ENCODE measurements around the gene OXCT1. TPM values are rescaled to one million over a fixed set of nuclear protein-coding genes. Genes with fewer than 3 reads are reported as not detected.

The OXCT1 gene
- polyA plus RNA-seq, 2 of the 4 experiments (the other 2 are of a cell fraction): 2.6 to 3.0 TPM

DNA sequence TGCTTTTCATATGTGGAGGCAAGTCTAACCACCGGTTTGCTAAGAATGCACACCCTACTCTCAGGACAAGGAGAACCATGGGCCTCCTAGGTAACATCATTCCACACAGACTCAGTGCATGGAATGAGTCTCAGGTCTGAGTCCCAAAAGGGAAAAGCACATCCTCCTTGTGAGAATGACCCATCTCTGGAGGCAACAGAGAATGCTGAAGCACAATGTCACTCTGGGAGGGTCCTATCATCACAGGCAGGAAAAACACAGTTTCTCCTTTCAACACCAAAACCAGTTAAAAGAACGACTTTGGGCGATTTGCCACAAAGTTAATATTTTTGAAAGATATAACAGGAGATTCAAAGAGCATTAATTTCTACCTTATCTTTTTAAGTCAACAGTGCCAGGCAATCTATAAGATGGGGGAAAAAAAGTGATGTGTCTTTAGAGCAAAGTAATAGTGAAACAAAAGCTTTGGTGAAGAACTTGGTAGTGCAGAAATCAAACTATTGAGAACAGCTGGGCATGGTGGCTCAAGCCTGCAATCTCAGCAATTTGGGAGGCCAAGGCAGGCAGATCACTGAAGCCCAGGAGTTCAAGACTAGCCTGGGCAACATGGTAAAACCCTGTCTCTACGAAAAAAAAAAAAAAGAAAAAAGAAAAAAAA is 97.3 kb downstream of the OXCT1 start:
- DNase-seq (ENCODE audit: low read depth in 1 of 2, low spot score in 1 of 2): no peak
- Histone ChIP-seq H3K4me3 (no peak overlapping the region), H3K27ac (no peak overlapping the region), H3K9me3 (no peaks in the 10 kb centered on the region), H3K4me2 (no peak overlapping the region), H3K4me1 (no peaks in the 10 kb centered on the region)
- ChIA-PET POLR2A (no interaction called here), CTCF (interaction anchor here (0.6 to 1.4 kb wide), 2 partner anchors 13 to 590 kb away, joined by 3 to 4 read pairs; no protein-coding TSS in a partner anchor)
- 38% methylated on average over 4 of the region's 4 CpGs for WGBS (ENCODE audit: missing lambda C conversion rate)
- TF ChIP-seq FOXS1 (CRISPR knock-in tag; IDR thresholded peaks at IDR 0.05) (no peak), CHD4 (IDR thresholded peaks at IDR 0.05; ENCODE audit: borderline replicate concordance) (no peak), KDM1A (IDR thresholded peaks at IDR 0.05; ENCODE audit: low read depth) (no peak), RNF2 (IDR thresholded peaks at IDR 0.05; ENCODE audit: borderline replicate concordance, low read depth) (no peak), NFE2L2 (conservative IDR thresholded peaks at IDR 0.05; ENCODE audit: low read length) (no peak), TFCP2L1 (CRISPR knock-in tag; IDR thresholded peaks at IDR 0.05) (no peak), ZC3H11A (IDR thresholded peaks at IDR 0.05) (no peak), HEYL (CRISPR knock-in tag; IDR thresholded peaks at IDR 0.05) (no peak), ESRRA (IDR thresholded peaks at IDR 0.05; ENCODE audit: borderline replicate concordance, low read length) (no peak), CHD2 (IDR thresholded peaks at IDR 0.05; ENCODE audit: low read length, partially characterized antibody) (no peak), FOSL2 (IDR thresholded peaks at IDR 0.05) (no peak), FOSL2 (CRISPR knock-in tag; IDR thresholded peaks at IDR 0.05) (no peak), EHF (CRISPR knock-in tag; IDR thresholded peaks at IDR 0.05) (no peak), RARB (CRISPR knock-in tag; IDR thresholded peaks at IDR 0.05) (no peak), MAZ (IDR thresholded peaks at IDR 0.05; ENCODE audit: borderline replicate concordance, low read depth, low read length) (no peak), SREBF2 (IDR thresholded peaks at IDR 0.05) (no peak), ZNF302 (CRISPR knock-in tag; IDR thresholded peaks at IDR 0.05) (no peak)
- TF ChIP-seq, protein P1, sequence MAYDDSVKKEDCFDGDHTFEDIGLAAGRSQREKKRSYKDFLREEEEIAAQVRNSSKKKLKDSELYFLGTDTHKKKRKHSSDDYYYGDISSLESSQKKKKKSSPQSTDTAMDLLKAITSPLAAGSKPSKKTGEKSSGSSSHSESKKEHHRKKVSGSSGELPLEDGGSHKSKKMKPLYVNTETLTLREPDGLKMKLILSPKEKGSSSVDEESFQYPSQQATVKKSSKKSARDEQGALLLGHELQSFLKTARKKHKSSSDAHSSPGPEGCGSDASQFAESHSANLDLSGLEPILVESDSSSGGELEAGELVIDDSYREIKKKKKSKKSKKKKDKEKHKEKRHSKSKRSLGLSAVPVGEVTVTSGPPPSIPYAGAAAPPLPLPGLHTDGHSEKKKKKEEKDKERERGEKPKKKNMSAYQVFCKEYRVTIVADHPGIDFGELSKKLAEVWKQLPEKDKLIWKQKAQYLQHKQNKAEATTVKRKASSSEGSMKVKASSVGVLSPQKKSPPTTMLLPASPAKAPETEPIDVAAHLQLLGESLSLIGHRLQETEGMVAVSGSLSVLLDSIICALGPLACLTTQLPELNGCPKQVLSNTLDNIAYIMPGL (CRISPR knock-in tag; IDR thresholded peaks at IDR 0.05; ENCODE audit: borderline replicate concordance): no peak
- TF ChIP-seq, protein P2, sequence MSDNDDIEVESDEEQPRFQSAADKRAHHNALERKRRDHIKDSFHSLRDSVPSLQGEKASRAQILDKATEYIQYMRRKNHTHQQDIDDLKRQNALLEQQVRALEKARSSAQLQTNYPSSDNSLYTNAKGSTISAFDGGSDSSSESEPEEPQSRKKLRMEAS (IDR thresholded peaks at IDR 0.05): no peak
- TF ChIP-seq, protein P3, sequence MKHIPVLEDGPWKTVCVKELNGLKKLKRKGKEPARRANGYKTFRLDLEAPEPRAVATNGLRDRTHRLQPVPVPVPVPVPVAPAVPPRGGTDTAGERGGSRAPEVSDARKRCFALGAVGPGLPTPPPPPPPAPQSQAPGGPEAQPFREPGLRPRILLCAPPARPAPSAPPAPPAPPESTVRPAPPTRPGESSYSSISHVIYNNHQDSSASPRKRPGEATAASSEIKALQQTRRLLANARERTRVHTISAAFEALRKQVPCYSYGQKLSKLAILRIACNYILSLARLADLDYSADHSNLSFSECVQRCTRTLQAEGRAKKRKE (CRISPR knock-in tag; IDR thresholded peaks at IDR 0.05; ENCODE audit: low read depth): no peak
- TF ChIP-seq, protein P4, sequence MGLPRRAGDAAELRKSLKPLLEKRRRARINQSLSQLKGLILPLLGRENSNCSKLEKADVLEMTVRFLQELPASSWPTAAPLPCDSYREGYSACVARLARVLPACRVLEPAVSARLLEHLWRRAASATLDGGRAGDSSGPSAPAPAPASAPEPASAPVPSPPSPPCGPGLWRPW (IDR thresholded peaks at IDR 0.05): no peak
- no peak for FAIRE-seq
- no peak for ATAC-seq

DNA sequence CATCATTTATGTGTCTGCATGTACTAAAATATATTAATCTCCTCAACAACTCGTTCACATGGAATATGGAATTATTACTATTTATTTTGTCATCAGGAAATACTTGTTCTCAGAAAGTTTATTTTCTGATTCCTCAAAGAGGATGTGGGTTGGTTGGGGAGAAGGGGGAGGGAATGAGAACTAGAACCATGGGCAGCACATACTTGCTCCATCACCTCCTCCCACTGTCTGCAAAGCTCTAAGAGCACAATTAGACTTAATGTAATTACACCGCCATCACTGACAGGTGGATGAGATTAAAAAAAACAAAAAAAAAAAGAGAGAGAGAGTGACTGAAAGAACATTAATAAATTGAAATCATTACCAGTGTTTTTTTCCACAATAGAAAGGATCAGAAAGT is 98.2 kb downstream of the OXCT1 start:
- Histone ChIP-seq H3K9me3 (no peaks in the 10 kb centered on the region), H3K4me3 (no peak overlapping the region), H3K27ac (no peak overlapping the region), H3K4me1 (no peaks in the 10 kb centered on the region), H3K4me2 (no peak overlapping the region)
- 60% methylated on average over 2 of the region's 2 CpGs for WGBS (ENCODE audit: missing lambda C conversion rate)
- no peak for DNase-seq (ENCODE audit: low read depth in 1 of 2, low spot score in 1 of 2)
- ChIA-PET POLR2A (no interaction called here), CTCF (interaction anchor here (1.4 kb wide), 1 partner anchor 14 kb away, joined by 4 read pairs; no protein-coding TSS in a partner anchor)
- no peak for FAIRE-seq
- ATAC-seq: no peak
- TF ChIP-seq, protein P5, sequence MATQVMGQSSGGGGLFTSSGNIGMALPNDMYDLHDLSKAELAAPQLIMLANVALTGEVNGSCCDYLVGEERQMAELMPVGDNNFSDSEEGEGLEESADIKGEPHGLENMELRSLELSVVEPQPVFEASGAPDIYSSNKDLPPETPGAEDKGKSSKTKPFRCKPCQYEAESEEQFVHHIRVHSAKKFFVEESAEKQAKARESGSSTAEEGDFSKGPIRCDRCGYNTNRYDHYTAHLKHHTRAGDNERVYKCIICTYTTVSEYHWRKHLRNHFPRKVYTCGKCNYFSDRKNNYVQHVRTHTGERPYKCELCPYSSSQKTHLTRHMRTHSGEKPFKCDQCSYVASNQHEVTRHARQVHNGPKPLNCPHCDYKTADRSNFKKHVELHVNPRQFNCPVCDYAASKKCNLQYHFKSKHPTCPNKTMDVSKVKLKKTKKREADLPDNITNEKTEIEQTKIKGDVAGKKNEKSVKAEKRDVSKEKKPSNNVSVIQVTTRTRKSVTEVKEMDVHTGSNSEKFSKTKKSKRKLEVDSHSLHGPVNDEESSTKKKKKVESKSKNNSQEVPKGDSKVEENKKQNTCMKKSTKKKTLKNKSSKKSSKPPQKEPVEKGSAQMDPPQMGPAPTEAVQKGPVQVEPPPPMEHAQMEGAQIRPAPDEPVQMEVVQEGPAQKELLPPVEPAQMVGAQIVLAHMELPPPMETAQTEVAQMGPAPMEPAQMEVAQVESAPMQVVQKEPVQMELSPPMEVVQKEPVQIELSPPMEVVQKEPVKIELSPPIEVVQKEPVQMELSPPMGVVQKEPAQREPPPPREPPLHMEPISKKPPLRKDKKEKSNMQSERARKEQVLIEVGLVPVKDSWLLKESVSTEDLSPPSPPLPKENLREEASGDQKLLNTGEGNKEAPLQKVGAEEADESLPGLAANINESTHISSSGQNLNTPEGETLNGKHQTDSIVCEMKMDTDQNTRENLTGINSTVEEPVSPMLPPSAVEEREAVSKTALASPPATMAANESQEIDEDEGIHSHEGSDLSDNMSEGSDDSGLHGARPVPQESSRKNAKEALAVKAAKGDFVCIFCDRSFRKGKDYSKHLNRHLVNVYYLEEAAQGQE (IDR thresholded peaks at IDR 0.05): no peak
- TF ChIP-seq CHD4 (IDR thresholded peaks at IDR 0.05; ENCODE audit: borderline replicate concordance) (no peak), POLR2AphosphoS2 (conservative IDR thresholded peaks at IDR 0.05; ENCODE audit: low read length) (no peak), HOXB5 (CRISPR knock-in tag; IDR thresholded peaks at IDR 0.05) (no peak), JUN (IDR thresholded peaks at IDR 0.05) (no peak), EP300 (IDR thresholded peaks at IDR 0.05) (no peak), RCOR1 (IDR thresholded peaks at IDR 0.05; ENCODE audit: low read depth, low read length) (no peak), CBX2 (IDR thresholded peaks at IDR 0.05; ENCODE audit: borderline replicate concordance, low read depth) (no peak), FOXS1 (CRISPR knock-in tag; IDR thresholded peaks at IDR 0.05) (no peak), HEYL (CRISPR knock-in tag; IDR thresholded peaks at IDR 0.05) (no peak), EHF (CRISPR knock-in tag; IDR thresholded peaks at IDR 0.05) (no peak), MYC (IDR thresholded peaks at IDR 0.05; ENCODE audit: borderline replicate concordance, low read length) (no peak), SREBF2 (IDR thresholded peaks at IDR 0.05) (no peak)
- TF ChIP-seq, protein P6, sequence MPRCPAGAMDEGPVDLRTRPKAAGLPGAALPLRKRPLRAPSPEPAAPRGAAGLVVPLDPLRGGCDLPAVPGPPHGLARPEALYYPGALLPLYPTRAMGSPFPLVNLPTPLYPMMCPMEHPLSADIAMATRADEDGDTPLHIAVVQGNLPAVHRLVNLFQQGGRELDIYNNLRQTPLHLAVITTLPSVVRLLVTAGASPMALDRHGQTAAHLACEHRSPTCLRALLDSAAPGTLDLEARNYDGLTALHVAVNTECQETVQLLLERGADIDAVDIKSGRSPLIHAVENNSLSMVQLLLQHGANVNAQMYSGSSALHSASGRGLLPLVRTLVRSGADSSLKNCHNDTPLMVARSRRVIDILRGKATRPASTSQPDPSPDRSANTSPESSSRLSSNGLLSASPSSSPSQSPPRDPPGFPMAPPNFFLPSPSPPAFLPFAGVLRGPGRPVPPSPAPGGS (IDR thresholded peaks at IDR 0.05): no peak
